Ovary (tissue), 9 donors: Measurements from ENCODE around the gene ROMO1. TPM values are rescaled to one million over a fixed set of nuclear protein-coding genes. Genes with fewer than 3 reads are reported as not detected.
"Not testable (repeated sequence)": the region's sequence is repeated elsewhere in the genome, so short reads cannot be mapped to it uniquely, and the experiment has no call there.

Experiments used
- DNase-seq, 5 donors: peaks; one replicate each; pipeline ENCODE4 v3.0.0-alpha.2; 2019 to 2020
- H3K27ac ChIP-seq, 2 donors: fragments of 200-600 bp; one replicate each; pipeline versions ENCODE4 v1.5.1 to v1.8.0; 2019 to 2022
- H3K27me3 ChIP-seq: fragments of 200-600 bp; one replicate; pipeline ENCODE4 v1.8.0; 2022
- H3K36me3 ChIP-seq: fragments of 200-600 bp; sonication (generic); one replicate; pipeline ENCODE4 v1.5.1; 2019
- H3K4me1 ChIP-seq: one replicate; pipeline ENCODE4 v1.8.1; 2013; ENCODE audit warnings: mild to moderate bottlenecking, moderate library complexity; ENCODE audit not compliant: insufficient read depth
- H3K4me3 ChIP-seq: fragments of 200-600 bp; sonication (generic); one replicate; pipeline ENCODE4 v1.5.1; 2017
- H3K9me3 ChIP-seq, 2 donors: fragments of 200-600 bp in 1 of 2; sonication (generic) in 1 of 2; one replicate each; pipeline versions ENCODE4 v1.5.1 to v1.8.1; 2013 to 2019; ENCODE audit warnings: mild to moderate bottlenecking in 1 of 2, moderate library complexity in 1 of 2
- EP300 ChIP-seq: sonication (generic); formaldehyde crosslinking; IDR thresholded peaks from one replicate; pipeline ENCODE4 v1.6.1; 2017; ENCODE audit warnings: antibody characterized with exemption
- POLR2A ChIP-seq: fragments of 450-650 bp; IDR thresholded peaks from one replicate; pipeline ENCODE4 v1.6.1; 2017; ENCODE audit warnings: antibody characterized with exemption, mild to moderate bottlenecking, moderate library complexity
- WGBS, 3 donors: extraction: QIAGEN DNeasy Blood & Tissue Kit in 1 of 3; methylation state at CpG; one replicate each; pipeline versions ENCODE4 v1.1.5 to v1.1.7; 2013 to 2017; 5-methylcytosine and 5-hydroxymethylcytosine counted together
- intact Hi-C, 4 donors: fragments of 100-400 bp; cut with DNase I; formaldehyde crosslinking; loops; one replicate each; pipeline versions ENCODE4 v1.11.0 to v1.15.1; 2022 to 2023
- polyA plus RNA-seq, 2 donors: library from polyadenylated mRNA; stranded (reverse); fragments of 200-250 nt in 1 of 2; fragments of 350-450 nt in 1 of 2; fragmentation: Illumina TruSeq in 1 of 2; extraction: RNeasy Lipid Tissue Mini Kit (QIAGEN cat#74804) in 1 of 2; gene quantifications; one replicate each; pipeline ENCODE4 v1.2.3, GENCODE V29; 2013 to 2014
- total RNA-seq, 7 donors: library from RNA; depleted of rRNA in 2 of 7; stranded (reverse); fragments of >200 nt in 2 of 7; fragmentation: NEBNext Ultra II Directional in 3 of 7; extraction: Animal tissue kit (Norgen Biotek cat#: 25700) in 3 of 7; gene quantifications; one replicate each; pipeline versions ENCODE4 v1.1.0 to v1.2.4, GENCODE V29; 2016 to 2023
- TF ChIP-seq, protein P1 (sequence below), 3 donors: fragments of 450-650 bp in 2 of 3; fragments of 200-600 bp in 1 of 3; IDR thresholded peaks; one replicate each; pipeline versions ENCODE4 v1.5.1 to v1.8.0; 2016 to 2022; ENCODE audit warnings: antibody characterized with exemption in 3 of 3, mild to moderate bottlenecking in 1 of 3
- donor health status: DM: no; HTN: no; CAD: no; lungs with moderate emphysema.
- donor health status: DM: no; HTN: no; CAD: no.
- donor health status: Bipolar disorder and iron deficiency.
- donor health status: DM: yes; HTN: yes; CAD: no.
- donor health status: DM: no; HTN: no; CAD: no.
- donor health status: DM: yes; HTN: yes; CAD: no.

Gene ROMO1
- total and polyA plus RNA-seq, 9 donors: 23.2 to 404 (median 112) TPM

DNA sequence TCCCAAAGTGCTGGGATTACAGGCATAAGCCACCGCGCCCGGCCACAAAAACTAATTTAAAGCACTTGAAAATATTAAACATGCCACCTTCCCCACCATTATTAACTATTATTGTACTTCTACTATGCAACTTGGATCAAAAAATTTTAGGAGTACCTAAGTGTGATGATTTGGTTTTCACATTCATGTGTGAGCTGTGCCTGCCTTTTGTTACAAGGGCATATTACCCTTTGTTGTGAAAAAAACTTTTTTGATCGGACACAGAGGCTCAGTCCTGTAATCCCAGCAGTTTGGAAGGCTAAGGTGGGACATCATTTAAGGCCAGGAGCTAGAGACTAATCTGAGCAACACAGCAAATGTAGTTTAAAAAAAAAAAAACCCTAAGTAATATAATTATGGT, 17.1 kb downstream of the ROMO1 start:
- H3K4me1 ChIP-seq: peaks cover 2% of the 10 kb centered on the region
- intact Hi-C loops: no loop called here
- H3K9me3 ChIP-seq: no peaks in the 10 kb centered on the region
- DNase-seq: no peak
- 83 to 92% (median 86%) methylated on average over 4 of the region's 4 CpGs for WGBS, 3 donors
- H3K27me3 ChIP-seq: no peaks in the 10 kb centered on the region
- H3K36me3 ChIP-seq: peaks cover 2% of the 10 kb centered on the region
- TF ChIP-seq POLR2A (no peak), EP300 (no peak)
- TF ChIP-seq, protein P1, sequence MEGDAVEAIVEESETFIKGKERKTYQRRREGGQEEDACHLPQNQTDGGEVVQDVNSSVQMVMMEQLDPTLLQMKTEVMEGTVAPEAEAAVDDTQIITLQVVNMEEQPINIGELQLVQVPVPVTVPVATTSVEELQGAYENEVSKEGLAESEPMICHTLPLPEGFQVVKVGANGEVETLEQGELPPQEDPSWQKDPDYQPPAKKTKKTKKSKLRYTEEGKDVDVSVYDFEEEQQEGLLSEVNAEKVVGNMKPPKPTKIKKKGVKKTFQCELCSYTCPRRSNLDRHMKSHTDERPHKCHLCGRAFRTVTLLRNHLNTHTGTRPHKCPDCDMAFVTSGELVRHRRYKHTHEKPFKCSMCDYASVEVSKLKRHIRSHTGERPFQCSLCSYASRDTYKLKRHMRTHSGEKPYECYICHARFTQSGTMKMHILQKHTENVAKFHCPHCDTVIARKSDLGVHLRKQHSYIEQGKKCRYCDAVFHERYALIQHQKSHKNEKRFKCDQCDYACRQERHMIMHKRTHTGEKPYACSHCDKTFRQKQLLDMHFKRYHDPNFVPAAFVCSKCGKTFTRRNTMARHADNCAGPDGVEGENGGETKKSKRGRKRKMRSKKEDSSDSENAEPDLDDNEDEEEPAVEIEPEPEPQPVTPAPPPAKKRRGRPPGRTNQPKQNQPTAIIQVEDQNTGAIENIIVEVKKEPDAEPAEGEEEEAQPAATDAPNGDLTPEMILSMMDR (IDR thresholded peaks at IDR 0.05): no peak
- no peak overlapping the region for H3K4me3 ChIP-seq
- H3K27ac ChIP-seq: no peak overlapping the region

DNA sequence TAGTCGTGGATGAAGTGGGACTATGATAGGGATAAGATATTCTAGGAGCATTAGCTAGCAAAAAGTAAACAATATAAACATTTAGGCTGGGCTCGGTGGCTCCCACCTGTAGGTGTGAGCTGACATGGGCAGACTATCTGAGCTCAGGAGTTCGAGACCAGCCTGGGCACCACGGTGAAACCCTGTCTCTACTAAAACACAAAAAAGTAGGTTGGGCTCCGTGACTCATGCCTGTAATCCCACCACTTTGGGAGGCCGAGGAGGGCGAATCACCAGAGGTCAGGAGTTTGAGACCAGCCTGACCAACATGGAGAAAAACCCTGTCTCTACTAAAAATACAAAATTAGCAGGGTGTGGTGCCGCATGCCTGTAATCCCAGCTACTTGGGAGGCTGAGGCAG, 19.1 kb downstream of the ROMO1 start:
- H3K36me3 ChIP-seq, H3K4me1 ChIP-seq, intact Hi-C loops: not testable (repeated sequence)

DNA sequence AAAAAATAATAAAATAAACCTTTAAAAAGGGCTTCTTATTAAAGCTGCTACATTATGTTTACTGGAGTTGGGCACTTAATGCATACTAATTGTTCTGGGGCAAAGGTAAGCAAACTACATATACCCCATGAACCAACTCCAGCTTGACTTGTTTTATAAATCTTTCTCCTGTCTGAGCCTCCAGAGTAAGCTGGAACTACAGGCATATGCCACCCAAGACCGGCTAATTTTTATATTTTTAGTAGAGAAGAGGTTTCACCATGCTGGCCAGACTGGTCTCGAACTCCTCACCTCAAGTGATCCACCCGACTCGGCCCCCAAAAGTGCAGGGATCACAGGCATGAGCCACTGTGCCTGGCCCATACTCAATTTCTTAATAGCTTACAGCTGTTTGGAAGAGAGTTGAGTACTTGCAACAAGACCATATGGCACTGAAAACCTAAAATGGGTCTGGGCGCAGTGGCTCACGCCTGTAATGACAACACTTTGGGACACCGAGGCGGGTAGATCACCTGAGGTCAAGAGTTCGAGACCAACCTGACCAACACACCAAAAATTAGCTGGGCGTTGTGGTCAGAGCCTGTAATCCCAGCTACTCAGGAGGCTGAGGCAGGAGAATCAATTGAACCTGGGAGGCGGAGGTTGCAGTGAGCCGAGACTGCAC, 19.9 kb downstream of the ROMO1 start:
- peaks cover 2% of the 10 kb centered on the region for H3K36me3 ChIP-seq
- 71 to 77% (median 76%) methylated on average over 12 of the region's 12 CpGs for WGBS, 3 donors
- H3K9me3 ChIP-seq: no peaks in the 10 kb centered on the region
- DNase-seq: no peak
- H3K27ac ChIP-seq: no peak overlapping the region
- H3K27me3 ChIP-seq: no peaks in the 10 kb centered on the region
- no peak overlapping the region for H3K4me3 ChIP-seq
- no peak for TF ChIP-seq EP300
- TF ChIP-seq, protein P1 (IDR thresholded peaks at IDR 0.05): no peak
- no peak for TF ChIP-seq POLR2A
- intact Hi-C loops: no loop called here
- peaks cover 3% of the 10 kb centered on the region for H3K4me1 ChIP-seq

More for the DNA sequence above, 19.1 kb downstream of the ROMO1 start:
- not testable (repeated sequence) for H3K27me3 ChIP-seq, DNase-seq, H3K27ac ChIP-seq, H3K4me3 ChIP-seq, H3K9me3 ChIP-seq
- WGBS, 3 donors: 70 to 78% (median 76%) methylated on average over 8 of the region's 8 CpGs

DNA sequence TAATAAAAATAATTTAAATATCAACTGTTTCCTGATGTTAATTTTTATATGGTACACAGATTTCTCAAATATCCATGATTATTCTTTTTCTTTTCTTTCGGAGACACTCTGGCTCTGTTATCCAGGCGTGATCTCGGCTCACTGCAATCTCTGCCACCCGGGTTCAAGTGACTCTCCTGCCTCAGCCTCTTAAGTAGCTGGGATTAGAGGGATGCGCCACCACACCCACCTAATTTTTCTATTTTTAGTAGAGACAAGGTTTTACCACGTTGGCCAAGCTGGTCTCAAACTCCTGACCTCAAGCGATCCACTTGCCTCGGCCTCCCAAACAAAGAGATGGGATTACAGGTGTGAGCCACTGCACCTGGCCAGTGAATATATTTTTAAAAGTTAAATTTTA, 20.5 kb downstream of the ROMO1 start:
- TF ChIP-seq POLR2A: no peak
- Histone ChIP-seq H3K27me3 (no peaks in the 10 kb centered on the region), H3K27ac (no peak overlapping the region), H3K36me3 (peaks cover 2% of the 10 kb centered on the region), H3K9me3 (no peaks in the 10 kb centered on the region), H3K4me1 (peaks cover 3% of the 10 kb centered on the region), H3K4me3 (no peak overlapping the region)
- intact Hi-C loops: no loop called here
- no peak for DNase-seq
- 63 to 69% (median 69%) methylated on average over 8 of the region's 8 CpGs for WGBS, 3 donors

DNA sequence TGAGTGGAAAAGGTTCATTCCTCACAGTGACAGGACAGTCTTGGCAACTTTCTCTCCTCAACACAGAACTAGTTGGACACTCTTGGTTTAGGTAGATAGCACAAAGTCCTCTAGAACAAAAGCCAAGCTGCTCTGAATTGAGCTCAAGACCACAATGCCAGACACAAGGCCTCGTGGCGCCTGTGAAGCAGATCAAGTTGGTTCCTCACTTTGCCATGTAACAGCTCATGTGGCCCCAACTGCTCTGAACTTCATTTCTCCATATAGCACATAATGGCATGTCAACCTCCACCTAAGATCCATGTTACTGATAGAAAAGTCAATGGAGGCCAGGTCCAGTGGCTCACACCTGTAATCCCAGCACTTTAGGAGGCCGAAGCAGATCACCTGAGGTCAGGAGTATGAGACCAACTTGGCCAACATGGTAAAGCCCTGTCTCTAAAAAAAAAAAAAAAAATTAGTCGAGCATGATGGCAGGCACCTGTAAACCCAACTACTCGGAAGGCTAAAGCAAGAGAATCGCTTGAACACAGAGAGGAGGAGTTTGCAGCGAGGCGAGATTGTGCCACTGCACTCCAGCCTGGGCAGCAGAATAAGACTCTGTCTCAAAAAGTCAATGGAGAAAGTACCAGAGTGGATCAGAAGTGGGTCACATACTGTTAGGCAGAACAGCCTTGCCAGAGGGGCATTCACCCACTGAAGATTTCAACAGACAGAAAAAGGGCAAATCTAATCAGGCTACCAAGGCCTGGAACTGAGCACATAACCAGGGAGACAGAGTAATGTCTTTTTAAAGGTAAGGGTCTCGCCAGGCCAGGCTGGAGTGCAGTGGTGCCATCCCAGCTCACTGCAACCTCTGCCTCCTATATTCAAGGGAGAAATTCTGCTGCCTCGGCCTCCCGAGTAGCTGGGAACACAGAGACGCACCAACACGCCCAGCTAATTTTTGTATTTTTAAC, 21.2 kb downstream of the ROMO1 start:
- WGBS, 3 donors: 84 to 88% (median 88%) methylated on average over 13 of the region's 13 CpGs
- intact Hi-C loops: no loop called here
- no peak overlapping the region for H3K27ac ChIP-seq

More for the DNA sequence above, 21.2 kb downstream of the ROMO1 start:
- peaks cover 3% of the 10 kb centered on the region for H3K4me1 ChIP-seq
- peaks cover 2% of the 10 kb centered on the region for H3K36me3 ChIP-seq
- no peak for DNase-seq
- TF ChIP-seq POLR2A (no peak), EP300 (no peak)
- TF ChIP-seq, protein P1 (IDR thresholded peaks at IDR 0.05): no peak
- no peaks in the 10 kb centered on the region for H3K9me3 ChIP-seq
- no peaks in the 10 kb centered on the region for H3K27me3 ChIP-seq
- H3K4me3 ChIP-seq: no peak overlapping the region
